Measurements from ENCODE around the gene IFRD2. TPM values are rescaled to one million over a fixed set of nuclear protein-coding genes. Genes with fewer than 3 reads are reported as not detected.

The IFRD2 gene
- total RNA-seq, 1 experiment from 2014 or later, result 111 TPM

DNA sequence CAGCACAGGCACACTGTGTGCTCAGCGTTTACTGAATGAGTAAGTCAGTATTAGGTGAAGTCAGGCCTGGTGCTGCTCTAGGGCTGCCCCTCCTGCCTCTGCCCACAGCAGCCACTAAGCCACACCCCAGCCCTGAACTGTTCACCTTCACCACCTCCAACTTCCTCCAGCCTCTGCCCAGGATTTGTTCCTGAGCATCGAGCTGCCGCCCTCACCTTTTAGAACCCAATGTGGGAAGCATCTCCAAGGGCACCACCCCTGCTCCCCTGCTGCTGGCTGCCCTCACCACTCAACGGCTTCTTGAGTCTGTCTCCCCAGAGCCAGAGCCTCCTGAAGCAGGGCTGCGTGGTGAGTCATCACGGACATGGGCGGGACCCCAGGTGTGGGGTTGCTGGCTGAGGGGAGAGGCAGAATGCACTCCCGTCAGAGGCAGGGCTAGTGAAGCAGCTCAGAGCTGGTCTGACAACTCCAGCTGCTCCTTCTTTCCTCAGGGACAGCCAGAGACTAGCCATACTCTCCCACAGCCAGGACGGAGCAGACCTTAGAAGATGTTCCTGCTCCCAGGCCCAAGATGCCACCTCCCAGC lies 24.5 kb upstream of the IFRD2 start:
- no peak for ATAC-seq
- TF ChIP-seq POLR2AphosphoS5 (IDR thresholded peaks at IDR 0.05; ENCODE audit: low read depth, low read length) (no peak), SIN3A (IDR thresholded peaks at IDR 0.05; ENCODE audit: borderline replicate concordance, insufficient read depth, low read depth, low read length) (no peak), TCF7L2 (IDR thresholded peaks at IDR 0.05; ENCODE audit: low read depth, low read length) (no peak)
- TF ChIP-seq, protein P1, sequence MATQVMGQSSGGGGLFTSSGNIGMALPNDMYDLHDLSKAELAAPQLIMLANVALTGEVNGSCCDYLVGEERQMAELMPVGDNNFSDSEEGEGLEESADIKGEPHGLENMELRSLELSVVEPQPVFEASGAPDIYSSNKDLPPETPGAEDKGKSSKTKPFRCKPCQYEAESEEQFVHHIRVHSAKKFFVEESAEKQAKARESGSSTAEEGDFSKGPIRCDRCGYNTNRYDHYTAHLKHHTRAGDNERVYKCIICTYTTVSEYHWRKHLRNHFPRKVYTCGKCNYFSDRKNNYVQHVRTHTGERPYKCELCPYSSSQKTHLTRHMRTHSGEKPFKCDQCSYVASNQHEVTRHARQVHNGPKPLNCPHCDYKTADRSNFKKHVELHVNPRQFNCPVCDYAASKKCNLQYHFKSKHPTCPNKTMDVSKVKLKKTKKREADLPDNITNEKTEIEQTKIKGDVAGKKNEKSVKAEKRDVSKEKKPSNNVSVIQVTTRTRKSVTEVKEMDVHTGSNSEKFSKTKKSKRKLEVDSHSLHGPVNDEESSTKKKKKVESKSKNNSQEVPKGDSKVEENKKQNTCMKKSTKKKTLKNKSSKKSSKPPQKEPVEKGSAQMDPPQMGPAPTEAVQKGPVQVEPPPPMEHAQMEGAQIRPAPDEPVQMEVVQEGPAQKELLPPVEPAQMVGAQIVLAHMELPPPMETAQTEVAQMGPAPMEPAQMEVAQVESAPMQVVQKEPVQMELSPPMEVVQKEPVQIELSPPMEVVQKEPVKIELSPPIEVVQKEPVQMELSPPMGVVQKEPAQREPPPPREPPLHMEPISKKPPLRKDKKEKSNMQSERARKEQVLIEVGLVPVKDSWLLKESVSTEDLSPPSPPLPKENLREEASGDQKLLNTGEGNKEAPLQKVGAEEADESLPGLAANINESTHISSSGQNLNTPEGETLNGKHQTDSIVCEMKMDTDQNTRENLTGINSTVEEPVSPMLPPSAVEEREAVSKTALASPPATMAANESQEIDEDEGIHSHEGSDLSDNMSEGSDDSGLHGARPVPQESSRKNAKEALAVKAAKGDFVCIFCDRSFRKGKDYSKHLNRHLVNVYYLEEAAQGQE (IDR thresholded peaks at IDR 0.05; ENCODE audit: insufficient read depth in 1 of 2, low read depth in 2 of 2, low read length in 1 of 2), result no peak
- TF ChIP-seq, protein P2, sequence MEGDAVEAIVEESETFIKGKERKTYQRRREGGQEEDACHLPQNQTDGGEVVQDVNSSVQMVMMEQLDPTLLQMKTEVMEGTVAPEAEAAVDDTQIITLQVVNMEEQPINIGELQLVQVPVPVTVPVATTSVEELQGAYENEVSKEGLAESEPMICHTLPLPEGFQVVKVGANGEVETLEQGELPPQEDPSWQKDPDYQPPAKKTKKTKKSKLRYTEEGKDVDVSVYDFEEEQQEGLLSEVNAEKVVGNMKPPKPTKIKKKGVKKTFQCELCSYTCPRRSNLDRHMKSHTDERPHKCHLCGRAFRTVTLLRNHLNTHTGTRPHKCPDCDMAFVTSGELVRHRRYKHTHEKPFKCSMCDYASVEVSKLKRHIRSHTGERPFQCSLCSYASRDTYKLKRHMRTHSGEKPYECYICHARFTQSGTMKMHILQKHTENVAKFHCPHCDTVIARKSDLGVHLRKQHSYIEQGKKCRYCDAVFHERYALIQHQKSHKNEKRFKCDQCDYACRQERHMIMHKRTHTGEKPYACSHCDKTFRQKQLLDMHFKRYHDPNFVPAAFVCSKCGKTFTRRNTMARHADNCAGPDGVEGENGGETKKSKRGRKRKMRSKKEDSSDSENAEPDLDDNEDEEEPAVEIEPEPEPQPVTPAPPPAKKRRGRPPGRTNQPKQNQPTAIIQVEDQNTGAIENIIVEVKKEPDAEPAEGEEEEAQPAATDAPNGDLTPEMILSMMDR (IDR thresholded peaks at IDR 0.05), result no peak
- no TSS peak for BruUV-seq (replicated peaks)
- H3K27ac ChIP-seq (ENCODE audit: low read length), result no peak overlapping the region
- H3K9me3 ChIP-seq (ENCODE audit: control insufficient read depth, insufficient read depth, low read depth, low read length), result no peaks in the 10 kb centered on the region
- in situ Hi-C loops (cut with HindIII; ENCODE audit: low pct_unique_long_range_greater_than_20kb, low sequenced_read_pairs) (no loop called here), intact Hi-C loops (cut with micrococcal nuclease; ENCODE audit: unreplicated experiment) (no loop called here)
- DNase-seq (ENCODE audit: low read depth, low spot score), result no peak
- H3K4me3 ChIP-seq (ENCODE audit: low read depth in 2 of 2, low read length in 2 of 2), result no peak overlapping the region
- peaks cover 6% of the 10 kb centered on the region; the same call in 1 of the 2 replicates for H3K4me1 ChIP-seq (ENCODE audit: control insufficient read depth, insufficient read depth, low read length)
- no peaks in the 10 kb centered on the region; the same call in 1 of the 2 replicates for H3K36me3 ChIP-seq (ENCODE audit: control insufficient read depth, insufficient read depth, low read length)
- CTCF ChIA-PET, result no interaction called here
- POLR2A ChIA-PET, result no interaction called here
- H3K27me3 ChIP-seq (ENCODE audit: control insufficient read depth, insufficient read depth, low read length), result no peaks in the 10 kb centered on the region

DNA sequence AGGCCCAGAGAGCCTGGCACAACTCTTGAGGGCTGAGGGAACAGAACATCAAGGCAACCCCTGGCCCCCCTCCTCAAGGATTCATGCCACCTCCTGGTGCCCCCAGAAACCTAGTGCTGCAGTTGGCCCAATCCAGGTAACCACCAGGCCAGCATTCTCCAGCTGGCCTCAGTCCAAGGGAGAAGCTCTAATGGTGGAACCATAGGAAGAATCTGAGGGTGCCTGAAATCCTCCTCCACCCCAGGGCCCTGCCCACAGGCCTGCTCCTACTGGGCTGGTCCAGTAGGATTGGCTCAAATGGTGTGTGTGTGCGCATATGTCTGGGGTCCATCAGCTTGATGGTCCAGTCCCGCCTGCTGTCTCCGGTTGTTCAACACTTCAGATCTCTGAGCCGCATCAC lies 22.6 kb upstream of the IFRD2 start:
- no peaks in the 10 kb centered on the region for H3K36me3 ChIP-seq (ENCODE audit: control insufficient read depth, insufficient read depth, low read length)
- DNase-seq (ENCODE audit: low read depth, low spot score) (no peak), ATAC-seq (no peak)
- H3K4me1 ChIP-seq (ENCODE audit: control insufficient read depth, insufficient read depth, low read length), result no peaks in the 10 kb centered on the region; the same call in 1 of the 2 replicates
- in situ Hi-C loops (cut with HindIII; ENCODE audit: low pct_unique_long_range_greater_than_20kb, low sequenced_read_pairs) (no loop called here), intact Hi-C loops (cut with micrococcal nuclease; ENCODE audit: unreplicated experiment) (no loop called here)
- H3K27ac ChIP-seq (ENCODE audit: low read length), result no peak overlapping the region
- H3K9me3 ChIP-seq (ENCODE audit: control insufficient read depth, insufficient read depth, low read depth, low read length), result no peaks in the 10 kb centered on the region
- no peaks in the 10 kb centered on the region for H3K27me3 ChIP-seq (ENCODE audit: control insufficient read depth, insufficient read depth, low read length)
- no peak overlapping the region for H3K4me3 ChIP-seq (ENCODE audit: low read depth in 2 of 2, low read length in 2 of 2)
- ChIA-PET CTCF (no interaction called here), POLR2A (interaction anchor here (0.6 kb wide), 1 partner anchor 16 kb away, joined by 3 read pairs; the partner anchor contains the start of genes HYAL3 and NAA80)
- no TSS peak for BruUV-seq (replicated peaks)
- TF ChIP-seq, protein P2 (IDR thresholded peaks at IDR 0.05), result no peak
- TF ChIP-seq, protein P1 (IDR thresholded peaks at IDR 0.05; ENCODE audit: insufficient read depth in 1 of 2, low read depth in 2 of 2, low read length in 1 of 2), result no peak
- TF ChIP-seq TCF7L2 (IDR thresholded peaks at IDR 0.05; ENCODE audit: low read depth, low read length), result no peak
- no peak; the same call in 1 of the 2 replicates for TF ChIP-seq POLR2AphosphoS5 (IDR thresholded peaks at IDR 0.05; ENCODE audit: low read depth, low read length)
- TF ChIP-seq SIN3A (IDR thresholded peaks at IDR 0.05; ENCODE audit: borderline replicate concordance, insufficient read depth, low read depth, low read length), result no peak

Measured in Panc1 (cell line).